Gastrocnemius medialis (tissue), 4 donors: ENCODE measurements around the gene PATE2. TPM values are rescaled to one million over a fixed set of nuclear protein-coding genes. Genes with fewer than 3 reads are reported as not detected.

ENCODE experiments used
- ATAC-seq, 2 donors: fragments of 150-250 bp; one replicate each; pipeline ENCODE4 v1.9.1; 2016
- DNase-seq, 2 donors: peaks; one replicate each; pipeline ENCODE4 v3.0.0-alpha.2; 2019
- H3K27ac ChIP-seq, 4 donors: fragments of 200-600 bp; sonication (generic); 1 replicate in 1 of 4; 2 replicates in 3 of 4; pipeline ENCODE4 v1.5.1; 2016 to 2018; ENCODE audit warnings: mild to moderate bottlenecking in 2 of 4, moderate library complexity in 1 of 4
- H3K27me3 ChIP-seq, 3 donors: fragments of 200-600 bp; sonication (generic) in 2 of 3; 1 replicate in 1 of 3; 2 replicates in 2 of 3; pipeline versions ENCODE4 v1.5.1 to v1.6.0; 2016 to 2019; ENCODE audit warnings: mild to moderate bottlenecking in 1 of 3, moderate library complexity in 1 of 3
- H3K36me3 ChIP-seq, 2 donors: fragments of 200-600 bp; sonication (generic) in 1 of 2; one replicate each; pipeline ENCODE4 v1.5.1; 2017 to 2018
- H3K4me1 ChIP-seq, 2 donors: fragments of 200-600 bp; sonication (generic) in 1 of 2; one replicate each; pipeline ENCODE4 v1.5.1; 2016 to 2017; ENCODE audit warnings: mild to moderate bottlenecking in 2 of 2
- H3K4me3 ChIP-seq, 4 donors: fragments of 200-600 bp; sonication (generic) in 3 of 4; 1 replicate in 1 of 4; 2 replicates in 3 of 4; pipeline ENCODE4 v1.5.1; 2016 to 2019; ENCODE audit warnings: mild to moderate bottlenecking in 2 of 4
- H3K9me3 ChIP-seq, 3 donors: fragments of 200-600 bp; sonication (generic) in 2 of 3; 1 replicate in 1 of 3; 2 replicates in 2 of 3; pipeline ENCODE4 v1.5.1; 2016 to 2019
- CTCF ChIP-seq, 5 experiments: fragments of 450-650 bp in 3 of 5; fragments of 200-600 bp in 2 of 5; sonication (generic) in 2 of 5; IDR thresholded peaks in 4 of 5; conservative IDR thresholded peaks in 1 of 5; 1 replicate in 4 of 5; 2 replicates in 1 of 5; pipeline ENCODE4 v1.5.1; 2016 to 2019; ENCODE audit warnings: antibody characterized with exemption in 5 of 5, mild to moderate bottlenecking in 3 of 5, moderate library complexity in 3 of 5
- POLR2A ChIP-seq, 2 donors: fragments of 450-650 bp; IDR thresholded peaks; one replicate each; pipeline ENCODE4 v1.6.1; 2017; ENCODE audit warnings: antibody characterized with exemption in 2 of 2, mild to moderate bottlenecking in 2 of 2, moderate library complexity in 2 of 2
- in situ Hi-C, 4 donors: fragments of 200-750 bp; cut with MboI; loops; one replicate each; pipeline versions ENCODE4 v1.15.0 to v1.8.0; 2017; ENCODE audit warnings: low sequenced_read_pairs in 4 of 4
- intact Hi-C: fragments of 100-400 bp; cut with DNase I; formaldehyde crosslinking; loops from one replicate; pipeline ENCODE4 v1.15.1; 2023; ENCODE audit warnings: low total_unique reads
- total RNA-seq, 4 donors: library from RNA; depleted of rRNA; stranded (reverse); fragments of >200 nt; gene quantifications; one replicate each; pipeline versions ENCODE4 v1.1.0 to v1.2.3, GENCODE V29; 2016

PATE2 gene
- total RNA-seq, 4 donors from 2014 or later: not detected

- H3K4me1 ChIP-seq: no peaks in the 10 kb centered on the region
- DNase-seq: no peak
- no peak overlapping the region for H3K4me3 ChIP-seq
- no peaks in the 10 kb centered on the region for H3K36me3 ChIP-seq
- H3K27ac ChIP-seq: no peak overlapping the region
- ATAC-seq: no peak
- H3K27me3 ChIP-seq: no peaks in the 10 kb centered on the region
- TF ChIP-seq POLR2A (IDR thresholded peaks at IDR 0.05) (no peak), CTCF (IDR thresholded peaks at IDR 0.05 in 4 of 5, conservative IDR thresholded peaks at IDR 0.05 in 1 of 5) (no peak)
- in situ Hi-C loops (no loop called here), intact Hi-C loops (no loop called here)
- H3K9me3 ChIP-seq: peaks cover 0 to 4% (median 0%) of the 10 kb centered on the region in 3 donors
Observed at GRCh38 chr11:125790825-125791224, 12.2 kb upstream of the PATE2 start.

- in situ Hi-C loops: no loop called here
- ATAC-seq: no peak
- H3K9me3 ChIP-seq: no peaks in the 10 kb centered on the region
- intact Hi-C loops: no loop called here
- no peak for TF ChIP-seq CTCF (IDR thresholded peaks at IDR 0.05 in 4 of 5, conservative IDR thresholded peaks at IDR 0.05 in 1 of 5)
- no peak for TF ChIP-seq POLR2A (IDR thresholded peaks at IDR 0.05)
- H3K36me3 ChIP-seq: no peaks in the 10 kb centered on the region
- no peaks in the 10 kb centered on the region for H3K27me3 ChIP-seq
- H3K4me1 ChIP-seq: no peaks in the 10 kb centered on the region
- H3K27ac ChIP-seq: no peak within 1 kb of the TSS
- H3K4me3 ChIP-seq: no peak within 1 kb of the TSS
- DNase-seq: no peak
Observed at GRCh38 chr11:125787827-125788226, 9.2 kb upstream of the PATE2 start, which contains the start of gene PATE3. TSS of gene PATE3 (plus strand) at chr11:125788127. CDS start at chr11:125788152, 25 bp downstream.

- no peaks in the 10 kb centered on the region for H3K27me3 ChIP-seq
- TF ChIP-seq POLR2A (IDR thresholded peaks at IDR 0.05) (no peak), CTCF (IDR thresholded peaks at IDR 0.05 in 4 of 5, conservative IDR thresholded peaks at IDR 0.05 in 1 of 5) (no peak)
- ATAC-seq (no peak), DNase-seq (no peak)
- H3K36me3 ChIP-seq: no peaks in the 10 kb centered on the region
- no peak overlapping the region for H3K27ac ChIP-seq
- H3K4me3 ChIP-seq: no peak overlapping the region
- in situ Hi-C loops: no loop called here
- intact Hi-C loops: no loop called here
- H3K9me3 ChIP-seq: no peaks in the 10 kb centered on the region
- H3K4me1 ChIP-seq: no peaks in the 10 kb centered on the region
Observed at GRCh38 chr11:125784678-125785077, 6.0 kb upstream of the PATE2 start.

- H3K27ac ChIP-seq: no peak overlapping the region
- ATAC-seq (no peak), DNase-seq (no peak)
- in situ Hi-C loops: no loop called here
- no peaks in the 10 kb centered on the region for H3K27me3 ChIP-seq
- no peak overlapping the region for H3K4me3 ChIP-seq
- H3K36me3 ChIP-seq: no peaks in the 10 kb centered on the region
- H3K9me3 ChIP-seq: no peaks in the 10 kb centered on the region
- TF ChIP-seq POLR2A (IDR thresholded peaks at IDR 0.05) (no peak), CTCF (IDR thresholded peaks at IDR 0.05 in 4 of 5, conservative IDR thresholded peaks at IDR 0.05 in 1 of 5) (no peak)
- no peaks in the 10 kb centered on the region for H3K4me1 ChIP-seq
- intact Hi-C loops: no loop called here
Observed at GRCh38 chr11:125777309-125777708, 1.3 kb downstream of the PATE2 start.

GRCh38 chr11:125773516-125773915 is 5.1 kb downstream of the PATE2 start:
- in situ Hi-C loops: no loop called here

More at GRCh38 chr11:125773516-125773915, 5.1 kb downstream of the PATE2 start:
- H3K4me3 ChIP-seq: no peak overlapping the region
- no peaks in the 10 kb centered on the region for H3K36me3 ChIP-seq
- no peaks in the 10 kb centered on the region for H3K27me3 ChIP-seq
- no peaks in the 10 kb centered on the region for H3K4me1 ChIP-seq
- TF ChIP-seq CTCF (IDR thresholded peaks at IDR 0.05 in 4 of 5, conservative IDR thresholded peaks at IDR 0.05 in 1 of 5) (no peak), POLR2A (IDR thresholded peaks at IDR 0.05) (no peak)
- ATAC-seq (no peak), DNase-seq (no peak)
- intact Hi-C loops: no loop called here
- no peak overlapping the region for H3K27ac ChIP-seq
- H3K9me3 ChIP-seq: no peaks in the 10 kb centered on the region
